Suppressor macrophage (primary cell): Measurements from ENCODE around the gene RNLS.
A peak's percentile ranks its signal among the peaks of the same experiment; 100 is the strongest.

ENCODE experiments used
- DNase-seq, 4 experiments: peaks; one replicate each; pipeline ENCODE4 v3.0.0-alpha.2; 2020 to 2022

RNLS gene

GRCh38 chr10:88254091-88254490 is 329.0 kb downstream of the RNLS start:
- DNase-seq: no peak

- DNase-seq: no peak
Observed at GRCh38 chr10:88253622-88254021, 329.5 kb downstream of the RNLS start.

DNA sequence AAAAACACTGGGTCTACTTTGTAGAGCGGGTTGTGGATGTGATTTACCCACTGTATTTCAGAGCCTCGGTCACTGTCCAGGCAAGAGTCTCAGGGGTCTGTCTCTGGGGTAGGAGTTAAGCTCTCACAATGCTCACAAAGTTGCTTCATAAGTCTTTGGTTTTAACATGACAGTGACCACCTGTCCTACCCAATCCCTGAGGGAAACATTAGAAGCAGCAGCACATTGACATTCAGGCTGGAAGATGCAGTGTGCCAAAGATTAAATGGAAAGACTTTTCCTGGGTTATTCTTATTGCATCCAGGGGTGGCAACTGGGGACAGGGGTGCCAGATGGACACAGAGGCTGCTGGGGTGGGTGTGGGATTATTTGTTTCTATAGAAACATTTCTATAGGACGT is 330.0 kb downstream of the RNLS start:
- no peak for DNase-seq

DNA sequence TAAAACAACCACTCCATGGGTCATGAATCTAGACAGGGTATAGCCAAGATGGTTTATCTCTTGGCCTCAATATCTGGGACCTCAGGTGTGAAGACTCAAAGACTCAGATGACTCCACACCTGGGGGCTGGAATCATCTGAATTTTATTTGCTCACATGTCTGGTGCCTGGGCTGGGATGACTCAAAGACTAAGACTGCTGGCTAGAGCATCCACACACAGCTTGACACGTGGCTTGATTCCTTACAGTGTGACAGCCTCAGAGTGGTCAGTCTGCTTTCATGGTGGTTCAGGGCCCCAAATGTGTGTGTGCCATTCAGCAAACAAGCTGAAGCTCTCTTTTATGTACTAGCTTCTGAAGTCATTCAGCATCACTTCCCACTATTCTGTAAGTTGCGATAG is 333.7 kb downstream of the RNLS start:
- no peak for DNase-seq

DNA sequence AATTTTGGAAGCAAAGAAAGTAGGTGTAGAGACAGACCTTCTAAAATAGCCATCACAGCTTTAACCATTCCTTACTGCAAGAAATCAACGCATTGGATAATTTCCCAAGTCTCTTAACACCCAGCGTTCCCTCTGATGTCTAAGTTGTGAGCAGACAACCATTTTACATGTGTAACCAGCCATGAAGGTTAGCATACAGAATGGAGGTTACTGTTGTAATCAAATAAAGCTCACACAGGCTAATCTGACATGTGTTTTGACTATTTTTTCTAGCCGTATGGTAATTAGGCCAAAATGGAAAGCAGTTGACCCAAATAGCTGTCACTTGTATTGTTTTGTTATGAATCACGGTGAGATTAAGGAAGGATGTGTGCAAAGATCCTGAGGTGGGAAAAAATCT is 336.4 kb downstream of the RNLS start:
- DNase-seq: no peak

DNA sequence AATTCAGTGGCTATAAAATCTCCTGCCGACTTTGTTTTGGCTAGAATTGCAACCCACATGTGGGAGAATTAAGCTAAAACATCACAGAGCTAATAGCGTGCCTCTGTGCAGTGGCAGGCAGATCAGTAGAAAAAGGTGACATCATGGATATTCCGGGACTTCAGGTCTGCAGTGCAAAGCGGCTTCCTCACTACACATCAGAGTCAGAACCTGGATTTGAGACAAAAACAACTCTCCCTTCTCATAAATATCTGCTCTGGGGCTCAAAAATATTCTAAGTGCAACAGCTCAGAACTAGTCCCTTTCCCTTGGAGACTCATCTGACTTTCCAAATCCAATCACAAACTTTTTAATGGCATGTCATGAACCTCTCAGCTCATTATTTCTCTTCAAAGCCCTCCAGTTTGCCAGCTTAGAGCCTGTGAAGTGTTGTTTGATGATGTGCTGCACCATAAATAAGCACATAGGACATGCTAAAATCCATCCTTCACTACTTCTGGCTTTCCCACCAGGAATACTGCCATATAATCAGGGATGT is 337.1 kb downstream of the RNLS start:
- DNase-seq: no peak

DNA sequence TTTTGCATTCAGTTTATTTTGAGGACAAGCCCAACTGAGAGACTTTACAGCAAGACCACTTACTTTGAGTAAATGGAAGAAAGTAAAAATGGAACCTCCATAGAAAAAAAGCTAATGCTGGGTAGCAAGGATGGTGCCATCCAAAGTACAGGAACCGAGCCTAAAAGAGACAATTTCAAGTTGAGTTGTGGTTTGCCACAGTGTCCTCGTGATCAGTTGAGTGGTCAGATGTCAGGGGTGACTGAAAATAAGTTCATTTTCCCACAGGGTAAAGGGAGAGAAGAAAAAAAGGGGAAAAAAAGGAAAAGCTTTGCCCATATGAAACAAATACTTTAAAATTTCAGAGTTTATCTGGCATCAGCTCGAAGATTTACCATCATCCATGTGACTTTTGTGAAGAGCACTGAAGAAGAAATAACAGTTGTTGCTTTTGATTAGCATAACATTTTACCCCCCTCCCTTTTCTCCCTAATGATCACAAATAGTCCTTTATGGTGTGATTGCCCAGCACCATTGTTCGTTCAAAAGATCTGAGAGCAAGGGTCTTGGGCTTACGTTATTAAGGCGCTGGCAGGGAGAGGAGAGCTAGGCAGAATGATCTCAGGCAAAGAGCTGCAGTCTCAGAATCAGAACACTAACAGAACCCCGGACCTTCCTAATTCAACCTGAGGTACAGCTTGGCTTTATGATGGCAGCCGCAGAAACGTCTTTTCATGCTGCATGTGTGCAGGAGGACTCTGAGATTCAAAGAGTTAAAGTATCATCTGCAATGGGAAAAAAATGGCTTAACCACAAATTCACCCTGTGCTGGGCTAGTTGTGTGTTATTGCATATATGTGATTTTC is 338.1 kb downstream of the RNLS start:
- DNase-seq: peak in 3 of 4 experiments; percentile 25 to 55 (median 30)

- peak in 1 of 4 experiments; percentile 11 for DNase-seq
Observed at GRCh38 chr10:88243836-88244730, 339.0 kb downstream of the RNLS start.

GRCh38 chr10:88243202-88243744 is 339.8 kb downstream of the RNLS start:
- DNase-seq: no peak

- DNase-seq: no peak
Observed at GRCh38 chr10:88241501-88241900, 341.6 kb downstream of the RNLS start.

- no peak for DNase-seq
Observed at GRCh38 chr10:88239212-88239611, 343.9 kb downstream of the RNLS start.

DNA sequence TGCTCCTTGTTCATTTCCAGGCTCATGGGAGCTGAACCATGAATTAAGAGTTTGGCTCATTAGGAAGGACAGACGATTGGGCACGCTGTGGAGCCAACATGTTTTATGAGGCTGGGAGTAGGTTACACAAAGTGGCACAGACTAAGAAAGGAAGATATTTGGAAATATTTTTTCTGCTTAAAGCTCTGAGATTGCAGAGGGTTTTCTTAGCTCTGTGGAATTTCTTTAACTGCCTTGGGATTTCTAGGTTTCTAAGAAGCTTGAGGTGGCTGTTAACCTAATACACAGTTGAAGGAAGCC is 344.6 kb downstream of the RNLS start:
- no peak for DNase-seq

DNA sequence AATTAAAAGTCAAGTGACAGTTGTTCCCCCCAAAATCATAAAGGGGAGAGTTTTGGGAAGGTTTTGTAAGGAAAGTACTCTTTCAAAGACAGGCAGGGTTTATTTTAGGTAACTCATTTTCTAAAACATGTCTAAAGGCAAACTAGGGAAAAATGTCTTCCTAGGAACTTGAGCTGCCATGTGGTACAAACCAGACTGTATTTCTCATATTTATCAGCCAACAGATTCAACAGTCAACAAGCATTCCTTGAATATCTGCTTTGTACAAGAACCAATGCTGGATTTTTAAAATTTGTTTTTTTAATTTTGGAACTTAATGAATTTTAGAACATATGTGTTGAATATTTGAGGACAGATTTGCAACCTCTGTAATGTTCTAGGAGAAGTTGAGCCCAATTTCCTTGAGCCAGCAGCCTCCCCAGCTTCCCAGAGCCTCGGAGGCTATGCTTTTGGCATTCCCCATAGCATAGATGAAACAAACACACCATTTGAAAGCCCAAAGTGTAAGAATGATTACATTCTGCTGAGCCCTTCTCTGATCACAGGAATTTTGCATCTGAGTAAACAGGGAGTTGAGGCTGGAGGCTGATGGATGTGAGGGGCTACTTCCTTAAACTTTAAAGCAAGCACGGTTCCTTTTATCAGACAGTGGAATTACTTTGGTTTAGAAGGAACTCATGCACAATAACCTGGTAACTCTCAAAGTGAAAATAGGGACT is 345.1 kb downstream of the RNLS start:
- peak in 2 of 4 experiments; percentile 27 for DNase-seq

DNA sequence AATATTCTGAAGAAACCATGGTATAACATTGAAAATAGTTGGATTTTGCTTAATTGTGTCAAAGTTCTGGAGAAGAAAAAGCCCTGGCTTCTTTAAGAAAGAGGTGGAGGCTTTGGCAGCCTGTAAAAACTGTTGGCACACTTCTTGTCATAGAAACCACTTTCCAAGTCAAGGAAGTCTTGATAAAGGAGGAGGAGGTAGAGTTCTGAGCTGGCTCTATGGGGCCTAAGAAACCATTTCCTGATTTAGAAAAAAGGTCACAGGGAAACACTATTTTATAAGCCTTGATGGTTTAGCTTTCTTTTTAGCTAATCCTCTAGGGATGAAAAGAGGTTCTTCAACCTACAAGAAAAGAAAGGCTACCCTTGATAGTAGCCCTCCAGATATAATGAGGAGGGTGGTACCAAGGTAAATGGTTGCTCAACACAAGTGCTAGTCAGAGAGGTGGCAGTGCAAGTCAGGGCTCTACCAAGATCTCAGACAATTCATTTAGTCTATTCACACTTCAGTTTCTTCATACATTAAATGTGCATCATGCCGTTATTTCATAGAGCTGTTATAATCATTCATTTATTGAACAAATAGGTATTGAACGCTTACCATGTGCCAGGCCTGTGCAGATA is 346.9 kb downstream of the RNLS start:
- no peak for DNase-seq

GRCh38 chr10:88234297-88234696 is 348.8 kb downstream of the RNLS start:
- no peak for DNase-seq

GRCh38 chr10:88233870-88234269 is 349.2 kb downstream of the RNLS start:
- peak in 1 of 4 experiments; percentile 19 for DNase-seq

DNA sequence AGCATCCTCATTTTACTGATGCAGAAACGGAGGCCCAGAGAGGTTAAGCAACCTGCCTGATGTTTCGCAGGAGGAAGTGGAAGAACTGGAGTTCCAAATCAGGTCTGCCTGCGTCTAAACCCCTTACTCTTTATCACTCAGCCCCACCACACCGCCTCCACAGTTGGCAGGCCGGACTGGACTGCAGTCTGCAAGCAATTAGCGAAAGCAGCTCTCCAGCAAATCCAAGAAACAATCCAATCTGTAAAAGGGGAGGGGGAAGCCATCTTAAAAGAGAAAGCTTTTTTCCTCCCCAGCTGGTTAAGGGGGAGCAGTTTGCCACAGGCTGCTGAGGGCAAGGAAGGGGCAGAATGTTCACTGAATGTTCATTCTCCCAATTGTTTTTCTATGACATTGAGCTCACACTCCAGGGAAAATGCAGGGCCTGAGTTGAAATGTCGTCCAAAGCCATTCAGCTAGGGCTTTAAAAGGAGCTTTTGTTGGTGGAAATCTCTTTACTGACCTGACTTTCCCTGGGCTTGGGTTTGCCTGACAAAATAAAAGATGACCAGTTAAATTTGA is 350.1 kb downstream of the RNLS start:
- DNase-seq: no peak

DNA sequence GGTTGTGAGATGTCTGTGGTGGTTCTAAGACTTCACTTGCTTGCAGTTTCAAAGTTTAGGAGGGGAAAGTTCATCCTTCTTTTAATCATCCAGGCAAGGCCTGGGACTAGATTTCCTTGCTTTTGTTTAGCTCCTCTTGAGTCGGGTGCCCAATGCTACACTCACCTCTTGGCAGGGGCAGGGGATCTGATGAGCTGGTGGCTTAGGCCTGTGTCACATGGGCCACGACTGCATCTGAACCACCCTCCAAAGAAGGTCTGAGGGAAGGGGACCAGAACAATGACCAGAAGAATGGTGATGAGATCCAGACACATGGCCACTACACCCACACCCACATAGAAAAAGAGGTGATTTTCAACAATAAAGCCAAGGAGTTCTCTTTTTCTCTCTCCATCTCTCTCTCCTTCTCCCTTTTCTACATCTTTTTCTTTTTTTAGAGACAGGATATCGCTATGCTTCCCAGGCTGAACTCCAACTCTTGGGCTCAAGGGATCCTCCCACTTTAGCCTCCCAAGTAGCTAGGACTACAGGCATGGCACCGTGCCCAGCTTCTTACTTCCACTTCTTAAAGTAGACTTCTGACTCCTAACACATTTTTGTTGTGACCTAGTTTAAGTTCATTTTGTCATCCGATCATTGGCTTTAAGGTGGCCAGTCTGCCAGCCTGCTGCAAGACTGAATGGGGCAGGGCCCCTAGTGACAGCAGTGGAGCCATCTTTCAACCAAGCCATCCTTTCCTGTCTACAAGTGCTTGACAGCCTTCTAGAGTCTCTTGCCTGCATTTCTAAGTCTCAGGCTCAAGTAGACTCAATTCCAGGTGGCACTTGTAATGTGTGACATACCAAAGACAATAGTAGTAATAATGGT is 350.9 kb downstream of the RNLS start:
- peak; percentile 62 to 67 (median 64) for DNase-seq

- DNase-seq: no peak
Observed at GRCh38 chr10:88230251-88230650, 352.9 kb downstream of the RNLS start.

- DNase-seq: peak in 3 of 4 experiments; percentile 15 to 39 (median 19)
Observed at GRCh38 chr10:88228130-88228529, 355.0 kb downstream of the RNLS start.
